ENCODE data around the gene DZANK1.
"Not testable (repeated sequence)": the region's sequence is repeated elsewhere in the genome, so short reads cannot be mapped to it uniquely, and the experiment has no call there.

The DZANK1 gene

GRCh38 chr20:18440403-18440802 lies 26.4 kb downstream of the DZANK1 start:
- DNase-seq (ENCODE audit: low read depth in 2 of 2) = no peak

- no peak for DNase-seq (ENCODE audit: low read depth in 2 of 2)
Measured at GRCh38 chr20:18436847-18437246, 30.0 kb downstream of the DZANK1 start.

DNA sequence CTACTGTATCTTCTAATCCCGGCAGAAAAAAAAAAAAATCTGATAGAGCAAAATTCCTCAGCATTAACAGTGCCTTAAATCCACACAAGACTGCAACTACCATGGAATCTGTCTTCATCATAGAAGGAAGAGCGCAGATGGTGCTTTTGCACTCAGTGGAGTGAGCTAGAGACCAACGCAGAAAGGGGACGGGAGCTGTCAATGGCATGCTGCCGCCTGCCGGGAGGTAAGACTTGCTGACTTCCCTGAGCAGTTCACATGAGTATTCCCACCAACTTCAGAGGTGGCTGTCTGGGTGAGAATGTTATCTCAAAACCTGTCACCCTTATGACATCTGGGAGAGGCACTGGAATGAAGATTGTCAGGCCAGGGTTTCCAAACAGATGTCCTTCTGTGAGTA lies 35.6 kb downstream of the DZANK1 start:
- no peak for DNase-seq (ENCODE audit: low read depth in 2 of 2)

GRCh38 chr20:18430172-18430826 lies 36.5 kb downstream of the DZANK1 start:
- DNase-seq (ENCODE audit: low read depth in 2 of 2) = no peak

DNA sequence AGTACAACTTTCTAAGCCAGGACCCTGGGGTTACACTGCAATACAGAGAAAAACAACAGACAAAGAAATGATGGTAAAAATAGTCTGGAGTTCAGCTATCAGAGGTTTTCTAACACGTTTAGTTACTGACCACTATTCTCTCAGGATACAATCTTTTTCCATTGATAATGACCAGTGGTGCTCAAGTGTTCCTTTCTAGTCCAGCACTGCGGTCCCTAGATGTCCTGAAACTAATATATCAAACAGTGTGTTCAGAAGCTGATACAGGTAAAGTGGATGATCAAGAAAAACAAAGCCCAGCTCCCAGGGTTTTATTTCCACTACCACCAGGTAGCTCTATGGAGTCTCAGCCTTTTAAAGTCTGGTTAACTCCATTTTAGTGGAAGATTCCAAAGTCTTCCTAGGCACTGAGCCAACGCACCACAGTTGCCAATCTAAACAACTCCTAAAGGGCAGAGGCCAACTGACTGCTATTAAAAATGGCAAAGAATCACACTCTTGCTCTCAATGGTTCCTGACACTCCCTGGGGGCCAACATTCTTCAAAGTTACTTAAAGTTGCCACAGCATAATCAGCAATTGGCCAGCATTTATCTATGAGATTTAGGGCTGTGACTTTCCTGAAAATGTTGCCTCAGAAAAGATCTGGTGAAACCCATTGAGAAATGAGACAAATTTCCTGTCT lies 38.2 kb downstream of the DZANK1 start:
- DNase-seq (ENCODE audit: low read depth in 2 of 2) = no peak

DNA sequence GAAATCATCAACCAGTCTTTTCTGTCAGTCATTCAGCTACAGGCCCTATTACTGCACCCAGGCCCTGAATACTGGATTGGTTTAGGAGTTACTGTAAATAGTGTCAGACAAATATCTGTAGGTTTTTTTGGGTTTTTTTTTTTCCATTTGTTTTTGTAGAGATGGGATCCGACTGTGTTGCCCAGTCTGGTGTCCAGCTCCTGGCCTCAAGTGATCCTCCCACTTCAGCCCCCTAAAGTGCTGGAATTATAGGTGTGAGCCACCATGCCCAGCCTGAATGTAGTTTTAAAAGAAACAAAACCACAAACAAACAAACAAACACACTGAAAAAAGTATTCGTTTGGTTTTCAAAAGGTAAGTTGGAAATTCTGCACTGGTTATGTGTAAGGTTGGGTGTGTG lies 39.6 kb downstream of the DZANK1 start:
- no peak for DNase-seq (ENCODE audit: low read depth in 2 of 2)

DNA sequence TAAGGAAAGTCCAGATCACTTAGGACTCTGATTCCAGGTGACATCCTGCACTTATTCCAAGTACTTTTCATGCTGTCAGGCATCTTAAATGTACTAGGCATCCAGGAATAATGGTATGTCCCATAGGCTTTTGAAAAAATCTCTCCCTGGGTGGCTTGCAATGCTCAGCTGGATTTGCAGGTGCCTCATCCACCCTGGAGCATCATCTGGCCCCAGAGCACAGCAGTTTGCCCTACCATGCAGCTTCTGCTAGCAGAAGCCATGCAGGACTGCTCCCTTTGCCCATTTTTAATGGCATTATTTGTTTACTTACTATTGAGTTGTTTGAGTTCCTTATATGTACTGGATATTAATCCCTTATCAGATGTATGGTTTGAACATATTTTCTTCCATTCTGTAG lies 45.2 kb downstream of the DZANK1 start:
- DNase-seq (ENCODE audit: low read depth in 2 of 2) = no peak

- no peak for DNase-seq (ENCODE audit: low read depth in 2 of 2)
Measured at GRCh38 chr20:18416486-18416885, 50.3 kb downstream of the DZANK1 start.

DNA sequence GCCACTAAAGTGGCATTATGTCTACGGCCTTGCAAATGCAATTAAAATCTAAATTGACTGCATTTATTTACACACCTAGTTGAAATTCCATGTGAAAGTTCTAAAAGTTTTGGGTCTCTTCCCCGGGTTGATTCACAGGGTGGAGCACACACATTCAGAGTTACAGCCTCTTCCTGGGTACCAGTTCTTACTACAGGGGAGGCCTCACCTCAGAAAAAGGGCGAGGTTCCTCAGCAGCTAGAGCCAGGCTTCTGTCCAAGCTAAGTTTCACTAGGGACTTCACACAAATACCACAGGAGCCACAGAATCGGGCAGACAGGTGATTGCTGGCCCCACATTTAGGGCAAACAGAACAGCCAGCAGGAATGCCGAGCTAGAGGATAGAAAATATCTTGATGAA lies 52.7 kb downstream of the DZANK1 start:
- DNase-seq (ENCODE audit: low read depth in 2 of 2) = no peak

DNA sequence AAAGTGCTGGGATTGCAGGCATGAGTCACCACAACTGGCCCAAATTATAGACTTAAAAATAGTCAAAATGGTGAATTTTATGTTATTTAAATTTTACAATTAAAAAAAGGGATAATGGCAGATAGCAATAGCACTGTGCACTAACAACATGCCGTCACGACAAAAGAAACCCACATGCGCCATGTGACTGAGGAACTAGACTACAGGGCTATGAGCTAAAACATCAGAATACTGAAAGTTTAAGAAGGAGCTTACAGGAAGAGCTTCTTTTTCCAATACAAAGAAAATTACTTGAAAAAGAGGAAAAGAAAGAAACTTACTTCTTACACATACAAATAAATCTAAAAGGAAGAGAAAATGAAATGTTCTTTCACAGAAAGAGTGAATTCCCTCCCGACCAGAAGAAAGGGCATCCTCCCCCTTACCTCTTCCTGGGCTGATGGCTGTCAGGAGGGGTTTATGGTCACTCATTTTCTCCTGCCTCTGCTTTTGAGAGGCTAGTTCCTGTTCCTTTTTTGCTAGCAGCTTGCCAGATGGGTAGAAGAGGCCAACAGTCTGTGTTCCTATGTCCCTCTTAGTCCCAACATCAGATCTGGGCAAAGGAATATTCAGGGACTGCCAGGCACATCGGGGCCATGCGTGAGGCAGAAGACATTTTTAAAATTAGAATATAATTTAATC lies 54.5 kb downstream of the DZANK1 start:
- no peak for DNase-seq (ENCODE audit: low read depth in 2 of 2)

- DNase-seq (ENCODE audit: low read depth in 2 of 2) = no peak
Measured at GRCh38 chr20:18405826-18406225, 61.0 kb downstream of the DZANK1 start.

DNA sequence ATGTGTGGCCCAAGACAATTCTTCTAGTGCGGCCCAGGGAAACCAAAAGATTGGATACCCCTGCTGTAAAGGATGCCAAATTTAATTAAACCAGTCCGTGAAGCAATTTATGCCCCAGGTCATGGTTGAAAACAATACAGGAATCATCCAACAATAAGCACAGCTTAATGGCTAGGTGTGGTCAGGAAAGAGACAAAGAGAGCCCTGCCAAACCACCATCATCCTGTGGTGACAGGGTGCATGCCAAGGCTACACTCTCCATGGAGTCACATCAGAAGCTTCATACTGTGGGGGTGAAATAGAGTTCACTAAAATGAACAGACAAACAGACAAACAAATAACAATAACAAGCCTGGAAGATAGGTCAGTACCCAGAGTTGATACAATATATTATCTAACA lies 62.7 kb downstream of the DZANK1 start:
- no peak for DNase-seq (ENCODE audit: low read depth in 2 of 2)

DNA sequence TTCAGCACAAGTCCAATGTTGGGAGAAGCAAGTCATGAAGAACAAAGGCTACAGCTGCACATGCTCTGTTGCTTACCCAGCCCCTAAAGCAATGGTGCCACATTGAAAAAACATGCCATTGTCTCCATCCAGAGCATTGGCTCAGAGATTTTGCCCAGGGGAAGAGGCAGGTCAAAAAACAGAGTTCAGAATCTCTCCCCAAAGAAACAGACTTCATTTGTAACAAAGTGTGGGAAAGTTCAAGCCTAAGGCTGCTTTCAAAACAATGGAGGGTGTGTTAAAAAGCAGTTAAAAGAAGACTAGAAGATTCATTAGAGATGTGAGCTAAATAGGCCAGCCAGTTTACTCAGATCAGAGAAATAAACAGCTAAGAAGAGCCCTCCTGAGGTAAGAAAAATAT lies 63.6 kb downstream of the DZANK1 start:
- no peak for DNase-seq (ENCODE audit: low read depth in 2 of 2)

DNA sequence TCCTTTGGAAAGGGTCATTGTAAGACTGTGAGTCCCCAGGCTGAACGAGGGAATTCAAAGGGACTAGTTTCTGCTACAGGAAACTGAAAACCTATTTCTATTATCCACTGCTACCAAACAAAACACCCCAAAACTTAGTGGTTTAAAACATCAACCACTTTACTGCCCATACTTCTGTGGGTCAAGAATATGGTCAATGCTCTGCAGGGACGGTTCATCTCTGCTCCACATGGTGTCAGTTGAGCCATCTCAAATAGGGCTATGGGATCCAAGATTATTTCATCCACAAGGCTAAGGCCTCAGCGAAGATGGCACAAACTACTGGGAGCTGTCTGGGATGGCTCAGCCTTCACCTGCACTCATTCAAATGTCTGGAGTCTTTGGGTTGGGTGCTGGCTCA lies 65.5 kb downstream of the DZANK1 start:
- DNase-seq (ENCODE audit: low read depth in 2 of 2) = no peak

DNA sequence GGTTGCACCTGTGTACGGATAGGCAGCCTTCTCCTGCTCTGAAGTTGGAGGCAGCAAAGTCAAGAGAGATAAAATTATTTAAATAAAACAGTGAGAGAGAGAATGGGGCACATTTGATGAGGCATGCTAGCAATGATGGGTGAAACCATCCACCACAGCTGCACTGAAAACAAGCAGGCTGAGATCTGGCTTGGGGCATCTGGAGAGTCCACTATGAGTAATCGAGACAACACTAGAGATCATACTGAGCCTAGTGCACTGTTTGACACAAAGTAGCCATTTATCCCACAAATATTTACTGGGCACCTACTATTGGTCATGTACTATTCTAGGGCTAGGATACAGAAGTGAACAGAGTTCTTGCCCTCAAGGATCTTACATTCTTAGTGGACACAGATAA lies 66.4 kb downstream of the DZANK1 start:
- DNase-seq (ENCODE audit: low read depth in 2 of 2) = no peak

DNA sequence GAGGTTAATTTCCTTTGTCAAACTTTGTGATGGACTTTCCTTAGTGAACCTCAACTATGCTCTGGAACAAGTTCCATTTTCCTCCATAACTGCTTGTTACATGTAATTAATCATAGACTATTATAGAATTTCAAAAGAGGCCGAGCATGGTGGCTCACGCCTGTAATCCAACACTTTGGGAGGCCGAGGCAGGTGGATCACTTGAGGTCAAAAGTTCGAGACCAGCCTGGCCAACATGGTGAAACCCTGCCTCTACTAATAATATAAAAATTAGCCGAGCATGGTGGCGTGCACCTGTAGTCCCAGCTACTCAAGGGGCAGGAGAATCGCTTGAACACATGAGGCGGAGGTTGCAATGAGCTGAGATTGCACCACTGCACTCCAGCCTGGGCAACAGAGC lies 68.1 kb downstream of the DZANK1 start:
- not testable (repeated sequence) for DNase-seq (ENCODE audit: low read depth in 2 of 2)

- no peak for DNase-seq (ENCODE audit: low read depth in 2 of 2)
Measured at GRCh38 chr20:18397030-18397429, 69.8 kb downstream of the DZANK1 start.

- no peak for DNase-seq (ENCODE audit: low read depth in 2 of 2)
Measured at GRCh38 chr20:18395544-18395943, 71.3 kb downstream of the DZANK1 start.

- no peak for DNase-seq (ENCODE audit: low read depth in 2 of 2)
Measured at GRCh38 chr20:18394363-18394762, 72.5 kb downstream of the DZANK1 start.

DNA sequence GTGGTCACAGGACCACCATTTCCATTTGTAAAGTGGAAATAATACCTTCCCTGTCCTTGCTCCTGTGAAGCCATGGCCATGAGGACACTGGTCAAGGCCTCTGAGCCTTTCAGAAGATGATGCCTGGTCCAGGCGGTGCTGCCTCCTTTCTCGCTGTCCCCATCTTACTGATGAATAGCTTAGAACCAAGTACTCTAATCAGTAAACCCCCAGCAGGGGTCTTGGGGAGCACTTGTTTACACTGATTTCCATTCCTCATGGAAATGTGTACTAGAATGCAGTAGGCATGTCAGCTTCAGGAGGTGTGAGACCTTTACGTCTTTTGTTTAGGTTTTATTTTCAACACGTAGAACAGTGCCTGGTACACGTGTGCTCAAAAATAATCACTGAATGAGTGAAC lies 75.1 kb downstream of the DZANK1 start:
- DNase-seq (ENCODE audit: low read depth in 2 of 2) = no peak

- DNase-seq (ENCODE audit: low read depth in 2 of 2) = no peak
Measured at GRCh38 chr20:18390201-18390600, 76.6 kb downstream of the DZANK1 start.

GRCh38 chr20:18388860-18389259 lies 78.0 kb downstream of the DZANK1 start:
- DNase-seq (ENCODE audit: low read depth in 2 of 2) = no peak

- DNase-seq (ENCODE audit: low read depth in 2 of 2) = no peak
Measured at GRCh38 chr20:18380908-18381529, 85.8 kb downstream of the DZANK1 start.
